Neural progenitor cell (in vitro differentiated cells): ENCODE data around the gene PDE9A.

ENCODE experiments used
- EZH2 ChIP-seq: fragments of 200-600 bp; sonication (generic); IDR thresholded peaks from 2 replicates; pipeline ENCODE4 v1.6.1; 2017; ENCODE audit warnings: antibody characterized with exemption, mild to moderate bottlenecking, moderate library complexity
- EZH2phosphoT487 ChIP-seq: fragments of 200-600 bp; sonication (generic); IDR thresholded peaks from 2 replicates; pipeline ENCODE4 v1.6.1; 2017; ENCODE audit warnings: antibody characterized with exemption
- TF ChIP-seq, protein P1 (sequence below): fragments of 200-600 bp; sonication (generic); IDR thresholded peaks from 2 replicates; pipeline ENCODE4 v1.5.1; 2017; ENCODE audit warnings: antibody characterized with exemption, mild to moderate bottlenecking

GRCh38 chr21:42609811-42610210, 43.6 kb upstream of the PDE9A start:
- TF ChIP-seq, protein P1, sequence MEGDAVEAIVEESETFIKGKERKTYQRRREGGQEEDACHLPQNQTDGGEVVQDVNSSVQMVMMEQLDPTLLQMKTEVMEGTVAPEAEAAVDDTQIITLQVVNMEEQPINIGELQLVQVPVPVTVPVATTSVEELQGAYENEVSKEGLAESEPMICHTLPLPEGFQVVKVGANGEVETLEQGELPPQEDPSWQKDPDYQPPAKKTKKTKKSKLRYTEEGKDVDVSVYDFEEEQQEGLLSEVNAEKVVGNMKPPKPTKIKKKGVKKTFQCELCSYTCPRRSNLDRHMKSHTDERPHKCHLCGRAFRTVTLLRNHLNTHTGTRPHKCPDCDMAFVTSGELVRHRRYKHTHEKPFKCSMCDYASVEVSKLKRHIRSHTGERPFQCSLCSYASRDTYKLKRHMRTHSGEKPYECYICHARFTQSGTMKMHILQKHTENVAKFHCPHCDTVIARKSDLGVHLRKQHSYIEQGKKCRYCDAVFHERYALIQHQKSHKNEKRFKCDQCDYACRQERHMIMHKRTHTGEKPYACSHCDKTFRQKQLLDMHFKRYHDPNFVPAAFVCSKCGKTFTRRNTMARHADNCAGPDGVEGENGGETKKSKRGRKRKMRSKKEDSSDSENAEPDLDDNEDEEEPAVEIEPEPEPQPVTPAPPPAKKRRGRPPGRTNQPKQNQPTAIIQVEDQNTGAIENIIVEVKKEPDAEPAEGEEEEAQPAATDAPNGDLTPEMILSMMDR: no peak
- TF ChIP-seq EZH2: no peak
- no peak for TF ChIP-seq EZH2phosphoT487
